Endothelial cell of umbilical vein (primary cell): Measurements from ENCODE around the gene RMI2. TPM values are rescaled to one million over a fixed set of nuclear protein-coding genes. Genes with fewer than 3 reads are reported as not detected.
A peak's percentile ranks its signal among the peaks of the same experiment; 100 is the strongest.

Source experiments
- BruUV-seq: library from RNA; stranded (reverse); fragments of 400-500 nt; replicated peaks from 2 replicates; lab custom pipeline; 2021; lab: Mats Ljungman, UMichigan
- CTCF ChIA-PET: fragments of 300-600, 350-600 bp; sonication (Branson Sonifier 250); formaldehyde crosslinking; loops from one replicate; lab custom pipeline; 2021; ENCODE audit warnings: antibody characterized with exemption, inconsistent platforms; lab: Charles Lee
- POLR2A ChIA-PET: fragments of 300-600, 350-600 bp; sonication (Branson Sonifier 250); formaldehyde crosslinking; loops from one replicate; lab custom pipeline; 2021; ENCODE audit warnings: antibody characterized with exemption, inconsistent platforms; lab: Charles Lee
- DNase-seq: peaks from one replicate; pipeline ENCODE4 v3.0.0-alpha.2; 2011; ENCODE audit warnings: low read depth, low spot score
- FAIRE-seq: peaks from 2 replicates; lab custom pipeline; 2011; peaks lifted over from hg19 to GRCh38; lab: Jason Lieb, UNC
- H2AFZ ChIP-seq: 2 replicates; pipeline ENCODE4 v1.6.0; 2012; ENCODE audit warnings: low read depth, low read length, control low read depth, inconsistent platforms
- H3K27ac ChIP-seq: 2 replicates; pipeline ENCODE4 v1.5.1; 2011; ENCODE audit warnings: low read depth, mild to moderate bottlenecking, control low read depth, low read length, moderate library complexity; ENCODE audit not compliant: insufficient read depth
- H3K27me3 ChIP-seq, 2 experiments: 2 replicates each; pipeline versions ENCODE4 v1.6.0 to v1.6.1; 2011; ENCODE audit warnings: low read length in 2 of 2, mixed read lengths in 1 of 2; ENCODE audit not compliant: control insufficient read depth in 2 of 2, insufficient read depth in 2 of 2
- H3K36me3 ChIP-seq, 2 experiments: 2 replicates in 1 of 2; 3 replicates in 1 of 2; pipeline ENCODE4 v1.5.1; 2011; ENCODE audit warnings: low read length in 2 of 2, mild to moderate bottlenecking in 1 of 2, moderate library complexity in 1 of 2; ENCODE audit not compliant: control insufficient read depth in 2 of 2, insufficient read depth in 2 of 2; ENCODE audit errors: extremely low read depth in 1 of 2
- H3K4me1 ChIP-seq: 3 replicates; pipeline ENCODE4 v1.5.1; 2011; ENCODE audit warnings: mild to moderate bottlenecking, low read length; ENCODE audit not compliant: control insufficient read depth, insufficient read depth; ENCODE audit errors: extremely low read depth
- H3K4me2 ChIP-seq: 2 replicates; pipeline ENCODE4 v1.6.1; 2011; ENCODE audit warnings: low read length, control low read depth, mixed read lengths; ENCODE audit not compliant: insufficient read depth
- H3K4me3 ChIP-seq, 3 experiments: fragments of 200-600 bp in 1 of 3; sonication (generic), shearing (Covaris generic) in 1 of 3; replicated peaks in 1 of 3; 2 replicates each; pipeline ENCODE4 v1.5.1; 2011 to 2016; ENCODE audit warnings: control low read depth in 3 of 3, low read length in 3 of 3, mild to moderate bottlenecking in 2 of 3, inconsistent platforms in 1 of 3, low read depth in 1 of 3, moderate library complexity in 1 of 3; ENCODE audit not compliant: insufficient read depth in 1 of 3
- H3K79me2 ChIP-seq: 2 replicates; pipeline ENCODE4 v1.6.0; 2012; ENCODE audit warnings: low read length, inconsistent platforms; ENCODE audit not compliant: control insufficient read depth, insufficient read depth
- H3K9ac ChIP-seq: replicated peaks from 2 replicates; pipeline ENCODE3; 2011; ENCODE audit warnings: low read length, control low read depth; ENCODE audit not compliant: insufficient read depth; ENCODE audit errors: extremely low read depth
- H3K9me1 ChIP-seq: replicated peaks from 3 replicates; pipeline ENCODE4 v1.6.0; 2011; ENCODE audit warnings: mild to moderate bottlenecking, low read length; ENCODE audit not compliant: control insufficient read depth, insufficient read depth; ENCODE audit errors: extremely low read depth
- H3K9me3 ChIP-seq: replicated peaks from 2 replicates; pipeline ENCODE4 v1.5.1; 2012; ENCODE audit warnings: low read length, inconsistent platforms; ENCODE audit not compliant: control insufficient read depth, insufficient read depth
- H4K20me1 ChIP-seq: replicated peaks from 2 replicates; pipeline ENCODE3; 2011; ENCODE audit warnings: mild to moderate bottlenecking, low read length; ENCODE audit not compliant: control insufficient read depth, insufficient read depth; ENCODE audit errors: extremely low read depth
- EZH2 ChIP-seq: IDR thresholded peaks from 2 replicates; pipeline ENCODE4 v1.6.1; 2012; ENCODE audit warnings: borderline replicate concordance, low read depth, mild to moderate bottlenecking, moderate library complexity, low read length, inconsistent platforms; ENCODE audit not compliant: severe bottlenecking
- FOS ChIP-seq: IDR thresholded peaks from 2 replicates; pipeline ENCODE4 v1.6.1; 2011; ENCODE audit warnings: mild to moderate bottlenecking, low read length, moderate library complexity, borderline replicate concordance; ENCODE audit not compliant: insufficient read depth
- GATA2 ChIP-seq: IDR thresholded peaks from 2 replicates; pipeline ENCODE4 v1.7.0; 2011; ENCODE audit warnings: low read depth, mild to moderate bottlenecking, moderate library complexity, mixed read lengths, low read length; ENCODE audit not compliant: insufficient read length, insufficient read depth
- JUN ChIP-seq: IDR thresholded peaks from 2 replicates; pipeline ENCODE4 v1.6.1; 2011; ENCODE audit warnings: borderline replicate concordance, low read depth; ENCODE audit not compliant: insufficient read length, insufficient read depth
- MYC ChIP-seq: IDR thresholded peaks from one replicate; pipeline ENCODE4 v1.6.1; 2011; ENCODE audit warnings: mild to moderate bottlenecking, low read depth, low read length
- POLR2A ChIP-seq: IDR thresholded peaks from 2 replicates; pipeline ENCODE4 v1.6.1; 2012; ENCODE audit warnings: low read depth, mild to moderate bottlenecking, control low read depth, low read length
- POLR2AphosphoS5 ChIP-seq: IDR thresholded peaks from 2 replicates; pipeline ENCODE4 v1.6.1; 2012; ENCODE audit warnings: low read depth, mild to moderate bottlenecking, control low read depth, low read length, moderate library complexity; ENCODE audit not compliant: insufficient read depth
- dilution Hi-C: fragments of 300-500 bp; cut with MboI; formaldehyde crosslinking; loops from one replicate; pipeline ENCODE4 v1.15.0; 2019; ENCODE audit warnings: low sequenced_read_pairs; ENCODE audit not compliant: extremely low pct_ligation_motif_present
- intact Hi-C: fragments of 100-400 bp; cut with micrococcal nuclease; formaldehyde crosslinking; loops from one replicate; pipeline ENCODE4 v1.10.0; 2022
- polyA plus RNA-seq, 4 experiments: library from polyadenylated mRNA; depleted of rRNA in 3 of 4; stranded (reverse) in 3 of 4; unstranded in 1 of 4; fragments of >200 nt; gene quantifications; 2 replicates each; pipeline versions ENCODE4 v1.2.1 to v1.2.3, GENCODE V29; 2011 to 2012; ENCODE audit warnings: missing spikeins in 1 of 4
- total RNA-seq: library from RNA; stranded (reverse); gene quantifications from 2 replicates; pipeline ENCODE4 v1.2.3, GENCODE V29; 2021
- TF ChIP-seq, protein P1 (sequence below): IDR thresholded peaks from 2 replicates; pipeline ENCODE4 v1.6.1; 2011; ENCODE audit not compliant: insufficient read depth, insufficient read length
- TF ChIP-seq, protein P2 (sequence below), 2 donors: IDR thresholded peaks; 1 replicate in 1 of 2; 2 replicates in 1 of 2; pipeline ENCODE4 v1.5.1; 2011; ENCODE audit warnings: low read length in 2 of 2, mild to moderate bottlenecking in 2 of 2, moderate library complexity in 2 of 2, control low read depth in 1 of 2, inconsistent platforms in 1 of 2, low read depth in 1 of 2; ENCODE audit not compliant: insufficient read depth in 1 of 2; ENCODE audit errors: extremely low read depth in 1 of 2

RMI2 gene
- total and polyA plus RNA-seq, 2 donors (not counting 3 experiments of a cell fraction or from before 2014, with no cell fraction given) = 5.3 to 7.7 TPM

DNA sequence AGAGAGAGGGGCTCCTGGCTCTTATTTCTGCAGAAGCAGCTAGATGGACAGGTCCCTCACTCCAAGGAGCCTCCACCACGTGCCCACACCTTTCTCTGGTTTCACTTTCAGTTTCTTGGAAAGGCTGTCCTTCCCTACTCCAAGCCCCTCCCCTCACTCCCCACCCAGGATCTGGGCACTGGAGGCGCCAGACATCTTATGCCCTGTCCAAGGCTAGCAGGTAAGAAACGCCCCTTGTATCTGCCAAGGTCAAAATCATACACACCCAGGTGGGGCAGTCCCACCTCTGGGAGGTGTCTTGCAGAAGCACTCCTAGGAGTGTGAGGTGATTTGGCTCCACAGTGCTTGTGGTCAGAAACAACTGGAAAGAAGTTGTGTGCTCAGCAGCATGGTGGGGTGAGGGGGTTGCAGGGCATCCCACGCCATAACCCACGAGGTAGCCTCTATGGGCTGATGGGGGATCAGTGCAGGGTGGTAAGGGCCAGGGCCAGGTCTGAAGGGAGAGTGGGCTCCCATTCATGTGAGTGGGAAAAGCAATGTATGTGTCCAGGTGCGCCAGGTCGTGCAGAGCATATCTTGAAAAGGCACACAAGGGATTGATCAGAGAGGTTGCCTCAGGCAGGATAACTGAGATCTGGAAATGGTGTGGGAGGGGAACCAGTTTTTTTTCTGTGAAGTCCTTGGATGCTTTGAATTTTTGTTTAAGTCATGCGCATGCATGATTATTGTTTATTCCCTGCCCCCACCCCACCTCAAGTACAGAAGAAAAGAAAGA is 32.4 kb upstream of the RMI2 start:
- no TSS peak for BruUV-seq
- H3K9me3 ChIP-seq = no peaks in the 10 kb centered on the region
- H3K9me1 ChIP-seq = no peaks in the 10 kb centered on the region
- H3K9ac ChIP-seq = no peak overlapping the region
- POLR2A ChIA-PET = no interaction called here
- H3K36me3 ChIP-seq = no peaks in the 10 kb centered on the region
- no peak for DNase-seq
- H3K27me3 ChIP-seq = no peaks in the 10 kb centered on the region
- CTCF ChIA-PET = no interaction called here
- no peak overlapping the region for H3K4me2 ChIP-seq
- no peak overlapping the region for H3K27ac ChIP-seq
- no peak for TF ChIP-seq JUN
- TF ChIP-seq, protein P1, sequence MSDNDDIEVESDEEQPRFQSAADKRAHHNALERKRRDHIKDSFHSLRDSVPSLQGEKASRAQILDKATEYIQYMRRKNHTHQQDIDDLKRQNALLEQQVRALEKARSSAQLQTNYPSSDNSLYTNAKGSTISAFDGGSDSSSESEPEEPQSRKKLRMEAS = no peak
- TF ChIP-seq EZH2 = no peak
- TF ChIP-seq, protein P2, sequence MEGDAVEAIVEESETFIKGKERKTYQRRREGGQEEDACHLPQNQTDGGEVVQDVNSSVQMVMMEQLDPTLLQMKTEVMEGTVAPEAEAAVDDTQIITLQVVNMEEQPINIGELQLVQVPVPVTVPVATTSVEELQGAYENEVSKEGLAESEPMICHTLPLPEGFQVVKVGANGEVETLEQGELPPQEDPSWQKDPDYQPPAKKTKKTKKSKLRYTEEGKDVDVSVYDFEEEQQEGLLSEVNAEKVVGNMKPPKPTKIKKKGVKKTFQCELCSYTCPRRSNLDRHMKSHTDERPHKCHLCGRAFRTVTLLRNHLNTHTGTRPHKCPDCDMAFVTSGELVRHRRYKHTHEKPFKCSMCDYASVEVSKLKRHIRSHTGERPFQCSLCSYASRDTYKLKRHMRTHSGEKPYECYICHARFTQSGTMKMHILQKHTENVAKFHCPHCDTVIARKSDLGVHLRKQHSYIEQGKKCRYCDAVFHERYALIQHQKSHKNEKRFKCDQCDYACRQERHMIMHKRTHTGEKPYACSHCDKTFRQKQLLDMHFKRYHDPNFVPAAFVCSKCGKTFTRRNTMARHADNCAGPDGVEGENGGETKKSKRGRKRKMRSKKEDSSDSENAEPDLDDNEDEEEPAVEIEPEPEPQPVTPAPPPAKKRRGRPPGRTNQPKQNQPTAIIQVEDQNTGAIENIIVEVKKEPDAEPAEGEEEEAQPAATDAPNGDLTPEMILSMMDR (IDR thresholded peaks at IDR 0.05; ENCODE audit: extremely low read depth in 1 of 2, insufficient read depth in 1 of 2, low read depth in 1 of 2, low read length in 2 of 2) = no peak
- TF ChIP-seq FOS = no peak
- TF ChIP-seq MYC = no peak
- no peak for TF ChIP-seq POLR2A
- TF ChIP-seq POLR2AphosphoS5 = no peak
- no peak for TF ChIP-seq GATA2
- no peaks in the 10 kb centered on the region for H3K79me2 ChIP-seq
- H3K4me3 ChIP-seq = no peak overlapping the region
- intact Hi-C loops = loop anchor here (10.0 kb wide), 1 partner anchor 58 kb away; the partner anchor contains the start of gene SOCS1
- no peaks in the 10 kb centered on the region for H3K4me1 ChIP-seq
- FAIRE-seq = no peak
- H2AFZ ChIP-seq = peak overlapping the region; percentile 50
- no peaks in the 10 kb centered on the region for H4K20me1 ChIP-seq
- dilution Hi-C loops = no loop called here
